HepG2 (cell line): Measurements from ENCODE around the gene BARHL2.

Source experiments
- DRAP1 ChIP-seq: IDR thresholded peaks from 2 replicates; pipeline ENCODE4 v1.6.1; 2016; ENCODE audit warnings: missing genetic modification reagents, missing compliant biosample characterization
- ZNF18 ChIP-seq: sonication (generic); formaldehyde crosslinking; IDR thresholded peaks from 2 replicates; pipeline ENCODE4 v1.8.0; 2022; ENCODE audit warnings: mild to moderate bottlenecking, missing genetic modification reagents; ENCODE audit not compliant: insufficient replicate concordance

DNA sequence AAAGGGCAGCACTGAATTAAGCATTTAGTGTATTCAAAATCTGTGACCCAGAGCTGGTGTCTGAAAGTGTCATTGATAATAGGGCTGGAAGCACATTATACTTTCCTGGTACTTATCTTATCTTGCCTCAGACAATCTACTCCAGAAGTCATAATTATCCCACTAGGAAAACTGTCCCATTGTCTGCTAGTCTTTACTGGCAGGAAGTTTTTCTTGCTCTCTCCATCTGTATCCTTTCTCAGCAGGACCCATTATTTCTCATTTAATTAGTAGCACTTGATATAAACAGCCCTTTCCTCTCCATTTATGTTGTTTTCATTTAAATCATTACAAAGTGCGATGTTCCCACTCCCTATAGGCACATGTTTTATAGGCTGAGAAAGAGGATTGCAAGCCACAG lies 36.5 kb upstream of the BARHL2 start:
- TF ChIP-seq ZNF18 (CRISPR knock-in tag) (no peak), DRAP1 (CRISPR knock-in tag) (no peak)
